OCI-LY7 (cell line): ENCODE results near the gene DDX10. TPM values are rescaled to one million over a fixed set of nuclear protein-coding genes. Genes with fewer than 3 reads are reported as not detected.

ENCODE experiments used
- BruUV-seq: library from RNA; stranded (reverse); fragments of 400-500 nt; replicated peaks from 2 replicates; lab custom pipeline; 2021; lab: Mats Ljungman, UMichigan
- CTCF ChIA-PET: fragments of 300-600 bp; sonication (Branson Sonifier 250); formaldehyde crosslinking; loops from one replicate; lab custom pipeline; 2022; ENCODE audit warnings: antibody characterized with exemption; ENCODE audit not compliant: unreplicated experiment; lab: Charles Lee
- POLR2A ChIA-PET: fragments of 300-600 bp; sonication (Branson Sonifier 250); formaldehyde crosslinking; loops from one replicate; lab custom pipeline; 2022; ENCODE audit warnings: antibody characterized with exemption; lab: Charles Lee
- DNase-seq: peaks from one replicate; pipeline ENCODE4 v3.0.0-alpha.2; 2015; ENCODE audit warnings: low spot score
- H2AFZ ChIP-seq: fragments of 200-600 bp; sonication (generic), shearing (Covaris generic); 2 replicates; pipeline ENCODE4 v1.6.1; 2014; ENCODE audit warnings: mild to moderate bottlenecking, antibody characterized with exemption, low read length, moderate library complexity
- H3K27ac ChIP-seq: fragments of 200-600 bp; sonication (generic); 2 replicates; pipeline ENCODE4 v1.5.1; 2014; ENCODE audit warnings: mixed run types, low read depth, mild to moderate bottlenecking, moderate library complexity, low read length, inconsistent platforms; ENCODE audit not compliant: poor library complexity, severe bottlenecking
- H3K36me3 ChIP-seq: fragments of 200-600 bp; sonication (generic); 2 replicates; pipeline ENCODE4 v1.6.1; 2014; ENCODE audit warnings: mild to moderate bottlenecking, antibody characterized with exemption, low read length, moderate library complexity, mixed read lengths; ENCODE audit not compliant: insufficient read depth
- H3K4me1 ChIP-seq: fragments of 200-600 bp; sonication (generic); 2 replicates; pipeline ENCODE4 v1.5.1; 2014; ENCODE audit warnings: mild to moderate bottlenecking, low read length; ENCODE audit not compliant: insufficient read depth, poor library complexity, severe bottlenecking
- H3K4me2 ChIP-seq: fragments of 200-600 bp; sonication (generic); 2 replicates; pipeline ENCODE4 v1.6.1; 2014; ENCODE audit warnings: mild to moderate bottlenecking, low read length
- H3K4me3 ChIP-seq: fragments of 200-600 bp; sonication (generic); 2 replicates; pipeline ENCODE4 v1.5.1; 2014; ENCODE audit warnings: mild to moderate bottlenecking, low read depth, low read length; ENCODE audit not compliant: poor library complexity, severe bottlenecking
- H3K79me2 ChIP-seq: fragments of 200-600 bp; sonication (generic); 2 replicates; pipeline ENCODE4 v1.6.1; 2016; ENCODE audit warnings: low read depth, mild to moderate bottlenecking, low read length, moderate library complexity, mixed read lengths; ENCODE audit not compliant: insufficient read depth
- H3K9me2 ChIP-seq: fragments of 200-600 bp; sonication (generic); 2 replicates; pipeline ENCODE4 v1.6.1; 2016; ENCODE audit warnings: mild to moderate bottlenecking, low read length, mixed read lengths; ENCODE audit not compliant: insufficient read depth
- H3K9me3 ChIP-seq: fragments of 200-600 bp; sonication (generic); 2 replicates; pipeline ENCODE4 v1.6.1; 2014; ENCODE audit warnings: mild to moderate bottlenecking, mixed run types, low read length, mixed read lengths
- H4K20me1 ChIP-seq: fragments of 200-600 bp; sonication (generic); 2 replicates; pipeline ENCODE4 v1.6.1; 2014; ENCODE audit warnings: mild to moderate bottlenecking, antibody characterized with exemption, low read length, moderate library complexity, mixed read lengths; ENCODE audit not compliant: insufficient read depth
- EZH2phosphoT487 ChIP-seq: fragments of 200-600 bp; sonication (generic); IDR thresholded peaks from 2 replicates; pipeline ENCODE4 v1.6.1; 2018; ENCODE audit warnings: low read depth, borderline replicate concordance, mild to moderate bottlenecking, mixed run types, antibody characterized with exemption, low read length, moderate library complexity, mixed read lengths
- intact Hi-C: fragments of 100-400 bp; cut with micrococcal nuclease; formaldehyde crosslinking; loops from one replicate; pipeline ENCODE4 v1.10.0; 2022; ENCODE audit not compliant: unreplicated experiment
- total RNA-seq, 2 experiments: library from RNA; depleted of rRNA in 1 of 2; stranded (reverse); fragments of >200 nt in 1 of 2; shearing (Covaris generic) in 1 of 2; gene quantifications; 2 replicates each; pipeline ENCODE4 v1.2.3, GENCODE V29; 2014 to 2022
- TF ChIP-seq, protein P1 (sequence below): fragments of 200-600 bp; sonication (generic); conservative IDR thresholded peaks from 2 replicates; pipeline ENCODE4 v1.5.1; 2014; ENCODE audit warnings: mild to moderate bottlenecking, antibody characterized with exemption, low read length, moderate library complexity, mixed read lengths

The DDX10 gene
- total RNA-seq, 2 experiments from 2014 or later: 46.5 to 48.7 TPM

DNA sequence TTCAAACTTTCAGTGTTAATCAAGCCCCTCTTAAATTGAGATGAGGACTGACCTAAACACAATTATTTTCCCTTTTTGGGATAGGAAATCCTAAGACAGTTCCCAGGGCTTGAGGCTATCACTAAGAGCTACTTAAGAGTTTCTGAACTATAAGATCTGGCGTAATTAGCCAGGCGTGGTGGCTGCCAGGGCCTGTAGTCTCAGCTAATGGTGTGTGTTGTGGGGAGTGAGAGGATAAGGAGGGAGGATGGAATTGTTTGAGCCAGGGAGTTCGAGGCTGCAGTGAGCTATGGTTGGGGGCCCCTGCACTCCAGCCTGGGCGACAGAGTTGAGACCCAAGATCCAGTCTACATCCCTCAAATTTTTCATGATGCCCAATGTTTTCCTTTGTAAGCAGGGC, 47.8 kb upstream of the DDX10 start:
- TF ChIP-seq EZH2phosphoT487: no peak
- TF ChIP-seq, protein P1, sequence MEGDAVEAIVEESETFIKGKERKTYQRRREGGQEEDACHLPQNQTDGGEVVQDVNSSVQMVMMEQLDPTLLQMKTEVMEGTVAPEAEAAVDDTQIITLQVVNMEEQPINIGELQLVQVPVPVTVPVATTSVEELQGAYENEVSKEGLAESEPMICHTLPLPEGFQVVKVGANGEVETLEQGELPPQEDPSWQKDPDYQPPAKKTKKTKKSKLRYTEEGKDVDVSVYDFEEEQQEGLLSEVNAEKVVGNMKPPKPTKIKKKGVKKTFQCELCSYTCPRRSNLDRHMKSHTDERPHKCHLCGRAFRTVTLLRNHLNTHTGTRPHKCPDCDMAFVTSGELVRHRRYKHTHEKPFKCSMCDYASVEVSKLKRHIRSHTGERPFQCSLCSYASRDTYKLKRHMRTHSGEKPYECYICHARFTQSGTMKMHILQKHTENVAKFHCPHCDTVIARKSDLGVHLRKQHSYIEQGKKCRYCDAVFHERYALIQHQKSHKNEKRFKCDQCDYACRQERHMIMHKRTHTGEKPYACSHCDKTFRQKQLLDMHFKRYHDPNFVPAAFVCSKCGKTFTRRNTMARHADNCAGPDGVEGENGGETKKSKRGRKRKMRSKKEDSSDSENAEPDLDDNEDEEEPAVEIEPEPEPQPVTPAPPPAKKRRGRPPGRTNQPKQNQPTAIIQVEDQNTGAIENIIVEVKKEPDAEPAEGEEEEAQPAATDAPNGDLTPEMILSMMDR: no peak
- no peak overlapping the region for H2AFZ ChIP-seq
- no peak overlapping the region for H3K27ac ChIP-seq
- intact Hi-C loops: no loop called here
- ChIA-PET CTCF (no interaction called here), POLR2A (interaction anchor here (0.6 to 1.6 kb wide), 5 partner anchors 15 to 964 kb away, joined by 3 to 7 read pairs (median 3); no protein-coding TSS in a partner anchor)
- no peak for DNase-seq
- no peaks in the 10 kb centered on the region for H3K79me2 ChIP-seq
- no peaks in the 10 kb centered on the region for H4K20me1 ChIP-seq
- no peak overlapping the region for H3K4me2 ChIP-seq
- no peaks in the 10 kb centered on the region for H3K4me1 ChIP-seq
- H3K36me3 ChIP-seq: no peaks in the 10 kb centered on the region
- no peaks in the 10 kb centered on the region for H3K9me3 ChIP-seq
- no TSS peak for BruUV-seq
- H3K4me3 ChIP-seq: no peak overlapping the region
- H3K9me2 ChIP-seq: no peaks in the 10 kb centered on the region

DNA sequence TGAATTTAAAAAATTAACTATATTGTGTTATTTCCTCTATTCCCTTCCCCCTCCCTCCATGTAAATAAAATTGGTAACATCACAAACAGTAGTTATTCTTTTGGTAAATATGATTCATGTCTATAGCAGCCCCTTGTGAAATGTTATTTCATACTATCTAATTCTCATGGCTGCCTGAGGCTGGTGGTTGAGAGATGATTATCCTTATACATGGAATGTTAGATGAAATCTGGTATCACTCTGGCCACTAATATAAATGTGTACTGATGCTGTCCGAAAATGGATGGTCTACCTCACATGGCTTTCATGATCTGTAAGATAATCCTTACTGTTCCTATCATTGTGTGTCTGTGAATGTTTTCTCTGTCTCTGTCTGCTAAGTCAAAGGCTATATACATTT, 46.3 kb upstream of the DDX10 start:
- no peak for TF ChIP-seq EZH2phosphoT487
- TF ChIP-seq, protein P1: no peak
- intact Hi-C loops: no loop called here
- ChIA-PET CTCF (no interaction called here), POLR2A (no interaction called here)
- no peak overlapping the region for H3K27ac ChIP-seq
- no peaks in the 10 kb centered on the region for H3K36me3 ChIP-seq
- DNase-seq: no peak
- H3K79me2 ChIP-seq: no peaks in the 10 kb centered on the region
- H3K4me3 ChIP-seq: no peak overlapping the region
- H2AFZ ChIP-seq: no peak overlapping the region
- no peaks in the 10 kb centered on the region for H4K20me1 ChIP-seq
- BruUV-seq: no TSS peak
- H3K4me1 ChIP-seq: no peaks in the 10 kb centered on the region
- H3K9me3 ChIP-seq: no peaks in the 10 kb centered on the region
- H3K4me2 ChIP-seq: no peak overlapping the region
- H3K9me2 ChIP-seq: no peaks in the 10 kb centered on the region

DNA sequence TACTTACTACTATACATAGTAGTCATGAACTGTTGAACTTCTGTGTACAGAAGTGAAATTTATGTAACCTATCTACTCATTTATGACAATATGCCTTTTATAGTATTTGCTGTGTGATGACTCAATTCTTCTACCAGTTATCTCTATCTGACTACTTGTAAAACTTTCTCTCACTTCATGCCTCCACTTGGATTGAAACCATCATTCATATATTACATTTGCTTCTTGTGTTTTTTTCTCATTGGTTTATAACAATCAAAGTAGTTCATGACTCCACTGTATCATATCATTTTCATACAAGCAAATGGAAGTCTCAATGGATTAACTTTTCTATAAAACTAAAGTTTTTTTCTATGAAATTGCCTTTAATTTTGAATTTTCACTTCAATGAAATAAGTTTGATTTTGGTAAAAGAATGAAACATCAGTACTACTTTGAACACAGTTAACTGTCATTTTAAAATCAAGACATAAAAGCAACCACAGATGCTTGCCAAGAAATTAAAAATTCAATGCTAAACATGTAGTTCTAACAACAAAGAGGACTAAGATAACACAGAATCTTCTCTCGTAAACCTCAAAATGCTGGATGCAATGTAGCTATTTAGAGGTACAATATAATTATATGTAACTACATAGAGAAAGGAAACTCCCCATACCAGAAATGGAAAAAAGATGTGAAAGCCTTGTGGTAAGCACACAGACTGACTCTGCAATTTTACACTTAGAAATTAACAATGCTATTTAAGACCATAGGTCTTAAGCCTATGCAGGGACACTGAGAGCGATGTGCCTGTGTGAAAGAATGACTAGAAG, 43.7 kb upstream of the DDX10 start:
- no peak overlapping the region for H2AFZ ChIP-seq
- CTCF ChIA-PET: no interaction called here
- H3K4me2 ChIP-seq: no peak overlapping the region
- H3K36me3 ChIP-seq: no peaks in the 10 kb centered on the region
- no peak overlapping the region for H3K27ac ChIP-seq
- intact Hi-C loops: no loop called here
- no peaks in the 10 kb centered on the region for H3K4me1 ChIP-seq
- BruUV-seq: no TSS peak
- no peak overlapping the region for H3K4me3 ChIP-seq
- POLR2A ChIA-PET: interaction anchor here (0.7 to 1.6 kb wide), 4 partner anchors 10 to 274 kb away, joined by 3 to 7 read pairs (median 3); no protein-coding TSS in a partner anchor
- no peaks in the 10 kb centered on the region for H3K9me2 ChIP-seq
- no peak for TF ChIP-seq EZH2phosphoT487
- TF ChIP-seq, protein P1: no peak
- H3K9me3 ChIP-seq: no peaks in the 10 kb centered on the region
- H4K20me1 ChIP-seq: no peaks in the 10 kb centered on the region
- no peaks in the 10 kb centered on the region for H3K79me2 ChIP-seq
- DNase-seq: no peak
